Transverse colon (tissue), 3 donors: ENCODE measurements around the gene TGFB1I1.

Experiments used
- CTCF ChIP-seq, 5 experiments: fragments of 200-600 bp in 3 of 5; fragments of 450-650 bp in 2 of 5; sonication (generic) in 3 of 5; IDR thresholded peaks; 1 replicate in 2 of 5; 2 replicates in 3 of 5; pipeline ENCODE4 v1.5.1; 2016 to 2017; ENCODE audit warnings: antibody characterized with exemption in 5 of 5, inconsistent platforms in 3 of 5, mild to moderate bottlenecking in 2 of 5, moderate library complexity in 1 of 5
- POLR2A ChIP-seq: fragments of 450-650 bp; IDR thresholded peaks from one replicate; pipeline ENCODE4 v1.6.1; 2016; ENCODE audit warnings: antibody characterized with exemption, mild to moderate bottlenecking, moderate library complexity

DNA sequence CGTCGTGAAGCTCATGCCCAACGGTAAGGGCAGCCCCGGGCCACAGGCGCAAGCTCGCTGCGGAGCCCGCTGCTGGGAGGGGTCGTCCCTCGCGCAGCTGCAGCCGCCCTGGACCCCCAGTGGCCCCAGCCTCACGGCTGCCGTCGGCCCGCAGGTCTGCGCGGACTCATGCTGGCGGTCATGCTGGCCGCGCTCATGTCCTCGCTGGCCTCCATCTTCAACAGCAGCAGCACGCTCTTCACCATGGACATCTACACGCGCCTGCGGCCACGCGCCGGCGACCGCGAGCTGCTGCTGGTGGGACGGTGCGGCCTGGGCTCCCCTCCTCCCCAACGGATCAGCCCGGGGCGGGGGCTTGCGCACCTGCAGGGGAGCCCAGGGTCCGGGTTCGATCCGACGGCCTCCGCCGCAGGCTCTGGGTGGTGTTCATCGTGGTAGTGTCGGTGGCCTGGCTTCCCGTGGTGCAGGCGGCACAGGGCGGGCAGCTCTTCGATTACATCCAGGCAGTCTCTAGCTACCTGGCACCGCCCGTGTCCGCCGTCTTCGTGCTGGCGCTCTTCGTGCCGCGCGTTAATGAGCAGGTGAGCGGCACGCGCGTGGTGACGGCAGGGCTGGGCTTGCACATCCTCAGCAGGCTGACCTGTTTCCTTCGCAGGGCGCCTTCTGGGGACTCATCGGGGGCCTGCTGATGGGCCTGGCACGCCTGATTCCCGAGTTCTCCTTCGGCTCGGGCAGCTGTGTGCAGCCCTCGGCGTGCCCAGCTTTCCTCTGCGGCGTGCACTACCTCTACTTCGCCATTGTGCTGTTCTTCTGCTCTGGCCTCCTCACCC, 16.7 kb downstream of the TGFB1I1 start:
- TF ChIP-seq POLR2A = no peak
- no peak for TF ChIP-seq CTCF (IDR thresholded peaks at IDR 0.05)
